ENCODE results near the gene RCBTB2.

The RCBTB2 gene

GRCh38 chr13:48532256-48532505 is 699 bp downstream of the RCBTB2 start:
- DNase-seq (ENCODE audit: extremely low read depth in 1 of 2, low read depth in 1 of 2) = no peak

GRCh38 chr13:48531416-48532255 is 1.2 kb downstream of the RCBTB2 start:
- no peak for DNase-seq (ENCODE audit: extremely low read depth in 1 of 2, low read depth in 1 of 2)

- DNase-seq (ENCODE audit: extremely low read depth in 1 of 2, low read depth in 1 of 2) = no peak
Observed at GRCh38 chr13:48530833-48531232, 2.0 kb downstream of the RCBTB2 start.

DNA sequence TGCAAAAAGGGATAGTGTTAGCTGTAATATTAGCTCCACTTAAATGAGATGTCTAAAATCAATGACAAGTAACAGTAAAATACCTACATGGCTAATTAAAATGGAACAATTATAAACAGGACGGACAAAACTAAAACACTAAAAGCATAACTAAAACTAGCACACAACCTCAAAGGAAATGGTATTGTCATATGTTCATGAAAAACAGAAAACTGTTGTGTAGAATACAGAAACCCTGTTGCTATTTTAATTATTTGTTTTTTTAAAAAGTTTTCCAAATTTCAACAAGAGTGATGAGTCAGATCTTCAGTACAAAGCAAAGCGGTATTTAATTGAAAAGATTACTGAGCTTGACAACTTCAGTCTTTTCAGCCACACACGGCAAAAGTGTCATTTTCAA is 4.2 kb downstream of the RCBTB2 start:
- DNase-seq (ENCODE audit: extremely low read depth in 1 of 2, low read depth in 1 of 2) = no peak

DNA sequence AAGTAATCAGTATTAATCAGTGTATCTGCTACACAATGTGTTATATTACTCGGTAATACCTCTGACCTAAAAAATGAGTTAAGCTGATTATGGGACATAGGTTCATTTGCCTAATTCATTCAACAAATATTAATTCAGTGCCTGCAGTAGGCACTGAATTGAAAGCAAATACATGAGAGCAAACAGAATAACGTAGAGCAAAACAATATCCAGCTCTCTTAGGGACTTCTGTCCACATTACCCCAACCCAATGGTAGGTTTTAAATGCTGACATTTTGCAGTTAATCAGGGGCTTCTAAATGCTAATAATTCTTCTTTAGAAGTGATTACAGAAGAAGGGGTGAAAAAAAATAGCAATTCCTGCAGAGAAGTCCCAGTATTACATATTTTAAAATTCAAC is 4.9 kb downstream of the RCBTB2 start:
- DNase-seq (ENCODE audit: extremely low read depth in 1 of 2, low read depth in 1 of 2) = no peak

DNA sequence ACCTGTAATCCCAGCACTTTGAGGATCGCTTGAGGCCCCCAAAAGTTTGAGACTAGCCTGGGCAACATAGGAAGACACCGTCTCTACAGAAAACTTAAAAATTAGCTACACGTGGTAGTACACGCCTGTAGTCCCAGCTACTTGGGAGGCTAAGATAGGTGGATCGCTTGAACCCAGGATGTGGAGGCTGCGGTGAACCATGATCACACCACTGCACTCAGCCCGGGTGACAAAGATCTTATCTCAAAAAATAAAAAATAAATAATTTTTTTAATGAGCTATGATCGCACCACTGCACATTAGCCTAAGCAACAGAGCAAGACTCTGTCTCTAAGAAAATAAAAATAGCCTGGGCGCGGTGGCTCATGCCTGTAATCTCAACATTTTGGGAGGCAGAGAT is 6.6 kb downstream of the RCBTB2 start:
- DNase-seq (ENCODE audit: extremely low read depth in 1 of 2, low read depth in 1 of 2) = no peak

GRCh38 chr13:48518083-48518482 is 14.8 kb downstream of the RCBTB2 start:
- no peak for DNase-seq (ENCODE audit: extremely low read depth in 1 of 2, low read depth in 1 of 2)

- no peak for DNase-seq (ENCODE audit: extremely low read depth in 1 of 2, low read depth in 1 of 2)
Observed at GRCh38 chr13:48515732-48516131, 17.1 kb downstream of the RCBTB2 start.

DNA sequence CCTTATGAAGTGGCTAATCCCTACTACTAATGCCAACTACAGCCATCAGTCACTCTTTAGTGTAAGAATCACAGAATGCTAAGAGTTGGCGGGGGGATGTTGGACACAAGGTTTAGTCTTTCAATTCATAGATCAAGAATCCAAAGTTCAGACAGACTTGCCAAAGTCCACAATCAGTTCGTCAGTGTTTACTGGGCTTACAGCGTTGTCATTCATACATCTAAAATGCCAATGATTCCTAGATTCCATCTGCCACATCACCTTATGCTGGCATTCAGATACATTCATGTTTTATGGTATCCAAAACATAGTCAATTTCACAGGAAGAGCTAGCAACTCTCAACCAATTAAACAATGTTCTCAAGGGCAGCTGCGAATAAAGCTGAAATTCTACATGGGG is 18.1 kb downstream of the RCBTB2 start:
- no peak for DNase-seq (ENCODE audit: extremely low read depth in 1 of 2, low read depth in 1 of 2)

DNA sequence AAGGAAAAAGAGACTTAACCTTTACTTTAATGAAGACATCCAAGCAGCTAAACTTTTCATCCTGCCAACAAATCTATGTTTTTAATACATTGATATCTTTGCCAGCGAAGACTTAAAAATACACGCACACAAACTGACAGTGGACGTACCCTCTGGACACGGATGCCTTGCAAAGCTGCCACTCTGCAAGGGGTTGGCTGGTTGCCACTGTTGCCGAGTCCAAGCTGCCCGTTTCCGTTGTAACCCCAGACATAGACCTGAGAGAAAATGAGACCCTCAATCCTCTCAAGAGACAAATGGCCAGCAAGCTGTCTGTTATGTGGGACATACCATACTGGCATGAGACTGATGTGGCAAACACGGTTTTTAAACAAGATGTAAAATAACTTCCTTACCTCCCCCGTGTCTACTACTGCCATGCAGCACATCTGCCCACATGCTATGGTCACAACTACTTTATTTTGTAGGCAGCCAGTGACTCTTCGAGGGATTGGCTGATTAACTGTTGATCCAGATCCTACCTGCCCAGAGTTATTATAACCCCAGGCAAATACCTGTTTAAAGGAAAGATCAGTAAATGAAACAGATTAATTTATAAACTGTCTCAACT is 21.2 kb downstream of the RCBTB2 start:
- no peak for DNase-seq (ENCODE audit: extremely low read depth in 1 of 2, low read depth in 1 of 2)

GRCh38 chr13:48510698-48511097 is 22.2 kb downstream of the RCBTB2 start:
- DNase-seq (ENCODE audit: extremely low read depth in 1 of 2, low read depth in 1 of 2) = no peak

GRCh38 chr13:48508011-48508410 is 24.9 kb downstream of the RCBTB2 start:
- no peak for DNase-seq (ENCODE audit: extremely low read depth in 1 of 2, low read depth in 1 of 2)

DNA sequence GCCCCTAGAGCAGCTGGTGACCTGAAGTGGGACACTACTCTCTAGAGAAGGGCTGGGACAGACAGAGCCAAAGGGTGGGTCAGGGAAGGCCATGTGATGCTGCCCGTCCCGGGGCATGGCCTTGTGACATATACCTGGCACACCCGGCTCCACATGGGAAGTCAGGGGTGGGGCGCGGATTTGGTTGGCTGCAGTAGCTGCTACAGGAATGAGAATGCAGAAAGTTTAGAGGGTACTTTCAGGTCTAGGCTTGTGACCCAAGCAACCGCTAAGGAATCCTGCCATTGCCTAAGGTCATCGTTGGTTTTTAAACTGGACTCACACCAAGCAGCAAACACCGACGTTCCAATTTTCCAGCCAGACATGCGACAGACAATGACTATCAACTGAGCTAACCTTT is 25.9 kb downstream of the RCBTB2 start:
- no peak for DNase-seq (ENCODE audit: extremely low read depth in 1 of 2, low read depth in 1 of 2)

DNA sequence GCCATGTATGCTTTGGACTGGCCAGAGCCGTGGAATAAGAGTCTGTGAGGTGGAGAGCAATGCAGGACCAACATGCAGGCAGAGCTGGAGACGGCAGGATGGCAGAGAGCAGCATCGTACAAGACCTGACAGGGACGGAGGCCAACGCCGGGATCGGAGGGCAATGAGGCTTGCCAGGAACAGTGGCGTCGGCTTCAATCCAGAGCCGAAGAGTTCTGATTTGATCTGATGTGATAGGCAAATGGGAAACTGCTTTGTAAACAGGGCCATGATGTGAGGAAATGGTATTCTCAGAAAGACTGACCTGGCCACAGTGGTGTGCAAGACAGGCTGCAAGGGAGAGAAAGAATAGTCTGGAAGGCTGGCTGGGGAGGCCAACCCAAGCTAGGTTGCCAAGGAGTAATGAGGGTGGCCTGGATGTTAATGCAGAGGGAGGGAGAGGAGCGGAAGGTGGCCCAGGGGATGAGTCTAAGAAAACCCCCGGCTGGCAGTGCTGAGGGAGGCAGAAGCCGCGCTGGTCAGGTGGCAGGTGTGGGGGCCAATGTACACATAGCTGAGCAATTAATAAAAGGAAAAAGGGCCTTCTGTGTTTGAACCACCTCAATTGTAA is 26.7 kb downstream of the RCBTB2 start:
- no peak for DNase-seq (ENCODE audit: extremely low read depth in 1 of 2, low read depth in 1 of 2)

- DNase-seq (ENCODE audit: extremely low read depth in 1 of 2, low read depth in 1 of 2) = no peak
Observed at GRCh38 chr13:48505597-48506091, 27.2 kb downstream of the RCBTB2 start.

GRCh38 chr13:48505012-48505411 is 27.9 kb downstream of the RCBTB2 start:
- no peak for DNase-seq (ENCODE audit: extremely low read depth in 1 of 2, low read depth in 1 of 2)

DNA sequence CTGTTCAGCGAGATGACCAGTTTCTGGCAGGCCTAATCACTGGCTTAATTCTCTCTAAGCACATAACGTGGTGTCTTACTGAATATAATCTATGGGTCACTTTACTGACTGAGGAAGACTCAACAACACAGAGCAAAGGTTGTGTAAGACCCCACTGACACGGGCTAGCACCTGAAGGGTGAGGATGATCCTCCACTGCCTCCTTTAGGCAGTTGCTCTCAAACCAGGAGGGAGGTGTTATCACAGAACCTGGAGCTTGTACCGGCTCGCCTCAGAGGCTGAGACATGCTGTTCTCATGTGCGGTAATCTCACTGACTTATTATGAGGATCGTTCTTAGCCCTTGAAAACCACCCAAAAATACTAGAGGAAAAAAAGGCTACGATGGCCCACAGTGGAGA is 28.3 kb downstream of the RCBTB2 start:
- no peak for DNase-seq (ENCODE audit: extremely low read depth in 1 of 2, low read depth in 1 of 2)

DNA sequence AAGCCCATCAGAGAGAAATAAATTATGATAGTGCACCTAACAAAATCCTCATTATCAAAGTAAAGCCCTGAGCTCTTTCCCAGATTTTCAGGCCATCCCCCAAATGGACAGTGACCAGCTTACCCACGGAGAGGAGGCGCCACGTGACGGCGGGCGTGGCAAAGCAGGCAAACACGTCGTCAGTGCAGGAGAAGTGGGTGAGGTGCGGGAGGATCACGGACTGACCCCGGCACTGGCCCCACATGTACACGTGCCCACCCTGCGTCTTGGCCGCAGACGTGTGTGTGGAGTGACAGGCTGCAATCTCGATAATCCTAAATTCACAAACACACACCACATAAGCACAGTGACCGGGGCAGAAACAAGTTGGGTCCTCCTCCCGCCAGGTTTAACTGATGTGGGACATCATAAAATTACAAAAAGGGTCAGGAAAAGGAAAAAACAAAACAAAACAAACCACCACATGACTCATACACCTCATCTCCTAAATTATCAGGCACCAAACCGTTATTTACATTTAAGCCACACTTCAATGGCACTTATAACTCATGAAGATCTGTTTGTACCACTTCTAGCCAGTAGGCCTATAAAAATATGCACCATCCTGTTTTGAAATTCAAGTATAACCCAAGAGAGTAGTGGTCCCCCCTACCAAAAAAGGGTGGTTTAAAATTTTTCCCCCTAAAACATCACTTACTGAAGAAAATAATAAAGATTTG is 30.1 kb downstream of the RCBTB2 start:
- DNase-seq (ENCODE audit: extremely low read depth in 1 of 2, low read depth in 1 of 2) = no peak

- no peak for DNase-seq (ENCODE audit: extremely low read depth in 1 of 2, low read depth in 1 of 2)
Observed at GRCh38 chr13:48501705-48502104, 31.2 kb downstream of the RCBTB2 start.

GRCh38 chr13:48500652-48501197 is 32.2 kb downstream of the RCBTB2 start:
- DNase-seq (ENCODE audit: extremely low read depth in 1 of 2, low read depth in 1 of 2) = no peak

- no peak for DNase-seq (ENCODE audit: extremely low read depth in 1 of 2, low read depth in 1 of 2)
Observed at GRCh38 chr13:48497669-48498068, 35.2 kb downstream of the RCBTB2 start.

All from stimulated activated CD8-positive, alpha-beta memory T cell treated with anti-CD3 and anti-CD28 coated beads, Interleukin-7, amount 100 ng/mL, for 48 hours (primary cell).